Measurements from ENCODE around the gene GATB.

The GATB gene

GRCh38 chr4:151698213-151698612 is 62.6 kb downstream of the GATB start:
- no peak for DNase-seq (ENCODE audit: low read depth in 3 of 3)

- no peak for DNase-seq (ENCODE audit: low read depth in 3 of 3)
Observed at GRCh38 chr4:151694961-151695720, 65.7 kb downstream of the GATB start.

- no peak for DNase-seq (ENCODE audit: low read depth in 3 of 3)
Observed at GRCh38 chr4:151692821-151693673, 67.8 kb downstream of the GATB start.

GRCh38 chr4:151692443-151692782 is 68.4 kb downstream of the GATB start:
- DNase-seq (ENCODE audit: low read depth in 3 of 3): no peak

- DNase-seq (ENCODE audit: low read depth in 3 of 3): no peak
Observed at GRCh38 chr4:151691639-151692442, 69.0 kb downstream of the GATB start.

GRCh38 chr4:151690876-151691275 is 69.9 kb downstream of the GATB start:
- no peak for DNase-seq (ENCODE audit: low read depth in 3 of 3)

GRCh38 chr4:151690164-151690870 is 70.5 kb downstream of the GATB start:
- no peak for DNase-seq (ENCODE audit: low read depth in 3 of 3)

GRCh38 chr4:151689211-151689991 is 71.4 kb downstream of the GATB start:
- DNase-seq (ENCODE audit: low read depth in 3 of 3): no peak

GRCh38 chr4:151688785-151689043 is 72.1 kb downstream of the GATB start:
- no peak for DNase-seq (ENCODE audit: low read depth in 3 of 3)

- no peak for DNase-seq (ENCODE audit: low read depth in 3 of 3)
Observed at GRCh38 chr4:151688003-151688784, 72.6 kb downstream of the GATB start.

GRCh38 chr4:151687021-151687640 is 73.7 kb downstream of the GATB start:
- no peak for DNase-seq (ENCODE audit: low read depth in 3 of 3)

GRCh38 chr4:151685303-151685702 is 75.5 kb downstream of the GATB start:
- no peak for DNase-seq (ENCODE audit: low read depth in 3 of 3)

- no peak for DNase-seq (ENCODE audit: low read depth in 3 of 3)
Observed at GRCh38 chr4:151681085-151681484, 79.7 kb downstream of the GATB start.

GRCh38 chr4:151679231-151679630 is 81.6 kb downstream of the GATB start:
- no peak for DNase-seq (ENCODE audit: low read depth in 3 of 3)

- no peak for DNase-seq (ENCODE audit: low read depth in 3 of 3)
Observed at GRCh38 chr4:151678048-151678872, 82.5 kb downstream of the GATB start.

GRCh38 chr4:151677193-151677592 is 83.6 kb downstream of the GATB start:
- no peak for DNase-seq (ENCODE audit: low read depth in 3 of 3)

GRCh38 chr4:151676301-151676700 is 84.5 kb downstream of the GATB start:
- DNase-seq (ENCODE audit: low read depth in 3 of 3): no peak

- DNase-seq (ENCODE audit: low read depth in 3 of 3): no peak
Observed at GRCh38 chr4:151675411-151675971, 85.3 kb downstream of the GATB start.
